ENCODE results near the gene AUTS2.

DNA sequence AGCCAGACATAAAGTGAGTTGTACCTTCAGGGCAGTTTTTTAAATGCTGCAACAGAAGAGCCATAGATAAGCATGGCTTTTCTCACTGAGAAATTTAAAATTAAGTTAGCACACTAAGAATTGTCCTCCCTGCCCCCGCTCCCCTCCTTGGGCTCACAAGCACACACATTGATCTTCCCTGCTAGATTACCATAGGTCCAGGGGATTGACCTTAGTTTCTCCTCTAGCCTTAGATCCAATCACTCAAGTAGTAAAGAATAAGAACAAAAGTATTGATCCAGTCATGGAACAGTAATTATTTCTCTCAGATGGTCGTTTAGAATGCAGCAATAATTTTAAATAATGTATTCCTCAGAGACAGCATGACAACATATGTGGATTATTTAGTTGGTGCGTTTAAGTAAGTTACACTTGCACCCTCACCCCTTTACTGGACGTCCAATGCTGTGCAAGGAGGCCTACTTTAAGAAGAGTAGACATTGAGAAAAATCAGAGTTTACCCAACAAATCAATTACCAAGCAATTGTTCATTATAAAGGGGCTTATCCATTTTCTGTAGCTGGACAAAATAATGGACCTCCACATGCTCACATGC lies 850.1 kb downstream of the AUTS2 start:
- TF ChIP-seq CTCF (IDR thresholded peaks at IDR 0.05), result no peak
- no peak for TF ChIP-seq POLR2A (IDR thresholded peaks at IDR 0.05)
